ENCODE data around the gene HSFX3.
"Not testable (repeated sequence)": the region's sequence is repeated elsewhere in the genome, so short reads cannot be mapped to it uniquely, and the experiment has no call there.

The HSFX3 gene

DNA sequence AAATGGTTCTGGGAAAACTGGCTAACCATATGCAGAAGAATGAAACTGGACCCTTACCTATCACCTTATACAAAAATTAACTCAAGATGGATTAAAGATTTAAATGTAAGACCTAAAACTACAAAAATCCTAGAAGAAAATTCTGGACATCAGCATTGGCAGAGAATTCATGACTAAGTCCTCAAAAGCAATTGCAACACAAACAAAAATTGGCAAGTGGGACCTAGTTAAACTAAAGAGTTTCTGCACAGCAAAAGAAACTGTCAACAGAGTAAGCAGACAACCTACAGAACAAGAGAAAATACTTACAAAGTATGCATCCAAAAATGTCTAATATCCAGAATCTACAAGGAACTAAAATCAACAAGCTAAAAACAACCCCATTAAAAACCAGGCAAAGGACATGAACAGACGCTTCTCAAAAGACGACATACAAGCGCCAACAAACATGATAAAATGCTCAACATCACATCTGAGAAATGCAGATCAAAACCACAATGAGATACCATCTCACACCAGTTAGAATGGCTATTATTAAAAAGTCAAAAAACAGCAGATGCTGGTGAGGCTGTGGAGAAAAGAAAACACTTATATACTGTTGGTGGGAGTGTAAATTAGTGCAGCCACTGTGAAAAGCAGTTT, 29.0 kb downstream of the HSFX3 start:
- peak; percentile 35 for FAIRE-seq

GRCh38 chrX:149518236-149518635, 31.5 kb downstream of the HSFX3 start:
- DNase-seq (ENCODE audit: extremely low spot score, insufficient read length, low read depth) (no peak), FAIRE-seq (no peak)

More for the DNA sequence above, 29.0 kb downstream of the HSFX3 start:
- DNase-seq (ENCODE audit: extremely low spot score, insufficient read length, low read depth): not testable (repeated sequence)

DNA sequence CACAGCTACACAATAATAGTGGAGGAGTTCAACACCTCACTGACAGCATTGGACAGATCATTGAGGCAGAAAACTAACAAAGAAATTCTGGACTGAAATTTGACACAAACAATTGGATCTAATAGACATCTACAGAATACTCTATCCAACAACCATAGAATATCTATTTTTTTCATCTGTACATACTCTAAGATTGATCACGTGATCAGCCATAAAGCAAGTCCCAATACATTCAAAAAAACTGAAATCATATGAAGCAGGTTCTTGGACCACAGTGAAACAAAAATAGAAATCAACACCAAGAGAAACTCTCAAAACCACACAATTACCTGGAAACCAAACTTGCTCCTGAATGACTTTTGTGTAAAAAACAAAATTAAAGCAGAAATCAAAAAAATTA, 32.4 kb downstream of the HSFX3 start:
- FAIRE-seq: peak; percentile 67
- DNase-seq (ENCODE audit: extremely low spot score, insufficient read length, low read depth): no peak

DNA sequence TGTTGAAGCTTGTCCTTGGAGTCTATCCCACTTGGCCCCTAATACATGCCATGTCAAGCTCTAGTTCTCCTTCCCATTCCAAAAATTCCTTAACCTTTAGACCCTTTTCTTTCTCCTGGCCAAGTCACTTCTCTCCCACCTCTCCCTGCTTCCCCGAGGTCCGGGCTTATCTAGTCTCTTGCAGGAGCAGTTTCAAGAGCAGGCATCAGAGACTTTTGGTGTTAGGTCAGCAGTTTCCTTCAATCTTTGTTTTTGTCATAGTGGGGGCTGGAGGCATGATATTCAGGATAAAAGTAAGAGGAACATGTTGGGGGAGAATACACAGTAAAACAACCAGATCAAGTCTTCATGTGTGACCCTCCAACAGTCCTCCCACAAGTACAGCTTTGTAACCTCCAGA, 33.1 kb downstream of the HSFX3 start:
- no peak for FAIRE-seq
- DNase-seq (ENCODE audit: extremely low spot score, insufficient read length, low read depth): no peak

DNA sequence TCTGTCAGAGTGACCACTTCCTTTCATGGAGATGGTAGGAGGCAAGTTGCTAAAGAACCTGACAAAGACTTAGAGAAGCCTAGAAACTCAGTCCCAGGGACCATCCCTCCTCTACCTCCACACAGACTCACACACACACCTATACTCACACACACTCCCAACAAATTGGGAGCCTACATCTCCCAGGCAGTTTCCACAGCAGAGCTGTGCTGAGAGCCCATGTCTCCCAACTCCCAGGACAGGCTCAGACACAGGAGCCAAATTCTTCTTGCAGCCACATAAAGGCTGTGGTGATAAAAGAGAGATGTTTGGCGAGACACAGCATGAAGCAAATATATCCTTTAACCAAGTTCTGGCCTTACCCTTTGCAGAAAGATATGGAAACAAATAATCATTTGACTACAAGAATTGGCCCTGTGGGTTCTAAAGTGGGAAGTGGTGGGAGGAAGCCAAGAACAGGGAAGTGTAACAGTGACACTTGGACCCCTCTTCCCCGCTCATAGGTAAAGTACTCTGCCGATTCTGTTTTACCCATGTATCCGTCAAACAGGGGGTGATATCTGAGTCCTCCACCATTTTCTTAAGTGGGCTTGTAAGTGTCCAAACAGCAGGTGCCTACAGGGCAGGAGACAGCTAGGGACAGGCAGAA, 33.6 kb downstream of the HSFX3 start:
- FAIRE-seq (no peak), DNase-seq (ENCODE audit: extremely low spot score, insufficient read length, low read depth) (no peak)

GRCh38 chrX:149513825-149514428, 35.8 kb downstream of the HSFX3 start:
- DNase-seq (ENCODE audit: extremely low spot score, insufficient read length, low read depth) (no peak), FAIRE-seq (no peak)

DNA sequence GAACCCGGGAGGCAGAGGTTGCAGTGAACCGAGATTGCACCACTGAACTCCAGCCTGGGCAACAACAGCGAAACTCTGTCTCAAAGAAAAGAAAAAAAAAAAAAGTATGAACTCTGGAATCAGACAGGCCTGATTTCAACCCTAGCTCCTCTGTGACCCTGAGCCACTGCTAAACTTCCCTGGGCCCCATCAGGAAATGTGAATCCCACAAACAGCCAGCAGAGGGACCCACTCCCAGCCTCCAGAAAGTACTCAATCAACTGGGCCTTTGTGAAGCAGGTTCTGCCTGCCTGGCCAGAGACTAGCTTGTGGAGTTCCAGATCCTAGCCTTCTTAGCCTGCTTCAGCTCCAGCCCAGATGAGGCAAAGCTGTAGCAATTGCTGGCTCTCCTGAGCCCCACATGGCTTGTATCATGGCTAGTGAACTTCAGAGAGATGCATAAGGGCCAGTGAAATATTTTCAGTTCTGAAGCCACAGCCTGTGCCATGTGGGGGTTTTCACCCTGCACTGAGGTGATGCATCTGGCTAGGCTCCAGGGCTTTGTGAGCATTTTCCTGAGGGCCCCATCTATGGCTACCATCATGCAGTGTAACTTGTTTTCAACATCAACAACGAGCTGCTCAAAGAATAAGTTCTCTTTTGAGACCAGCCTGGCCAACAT, 37.4 kb downstream of the HSFX3 start:
- FAIRE-seq (peak; percentile 86), DNase-seq (ENCODE audit: extremely low spot score, insufficient read length, low read depth) (no peak)

DNA sequence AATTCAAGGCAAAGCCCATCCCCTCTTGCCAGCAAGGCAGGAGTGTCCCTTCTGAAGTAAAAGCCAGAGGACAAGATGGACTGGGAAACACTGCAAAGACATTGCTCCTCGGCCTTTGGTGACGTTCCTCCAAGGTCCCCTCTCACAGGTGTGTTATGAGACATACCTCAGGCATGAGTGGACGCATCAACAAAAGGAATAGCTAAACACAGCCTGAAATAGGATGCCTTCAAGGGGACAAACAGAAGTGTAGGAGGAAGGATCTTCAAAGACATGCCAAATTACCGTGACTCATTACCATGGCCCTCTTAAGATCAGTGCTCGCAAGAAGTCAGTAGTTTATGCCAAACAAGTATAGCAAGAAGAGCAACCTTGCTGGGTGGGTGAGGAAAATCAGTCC, 38.6 kb downstream of the HSFX3 start:
- DNase-seq (ENCODE audit: extremely low spot score, insufficient read length, low read depth): no peak
- FAIRE-seq: no peak

- FAIRE-seq (peak; percentile 12), DNase-seq (ENCODE audit: extremely low spot score, insufficient read length, low read depth) (no peak)
These were observed 39.3 kb downstream of the HSFX3 start for GRCh38 chrX:149510386-149510785.

- FAIRE-seq (no peak), DNase-seq (ENCODE audit: extremely low spot score, insufficient read length, low read depth) (no peak)
These were observed 41.3 kb downstream of the HSFX3 start for GRCh38 chrX:149508467-149508866.

DNA sequence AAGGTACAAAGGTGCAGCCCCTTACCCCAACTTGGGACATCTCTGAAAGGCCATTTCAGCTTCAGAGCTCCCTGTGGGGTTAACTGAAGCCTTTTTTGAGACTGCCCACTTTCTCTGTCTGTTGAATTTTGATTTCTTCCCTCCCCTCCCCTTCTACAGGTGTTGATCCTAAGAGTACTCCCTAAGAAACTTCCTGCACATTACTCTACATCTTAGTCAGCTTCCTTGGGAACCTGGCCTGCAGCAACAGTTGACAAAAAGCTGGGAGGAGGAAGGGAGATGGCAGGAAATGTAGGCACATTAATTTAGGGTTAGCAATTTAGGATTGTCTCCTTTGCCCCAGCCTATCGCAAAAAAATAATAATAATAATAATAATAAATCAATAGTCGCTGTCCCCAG, 43.4 kb downstream of the HSFX3 start:
- FAIRE-seq (no peak), DNase-seq (ENCODE audit: extremely low spot score, insufficient read length, low read depth) (no peak)

GRCh38 chrX:149505671-149506070, 44.1 kb downstream of the HSFX3 start:
- no peak for FAIRE-seq

DNA sequence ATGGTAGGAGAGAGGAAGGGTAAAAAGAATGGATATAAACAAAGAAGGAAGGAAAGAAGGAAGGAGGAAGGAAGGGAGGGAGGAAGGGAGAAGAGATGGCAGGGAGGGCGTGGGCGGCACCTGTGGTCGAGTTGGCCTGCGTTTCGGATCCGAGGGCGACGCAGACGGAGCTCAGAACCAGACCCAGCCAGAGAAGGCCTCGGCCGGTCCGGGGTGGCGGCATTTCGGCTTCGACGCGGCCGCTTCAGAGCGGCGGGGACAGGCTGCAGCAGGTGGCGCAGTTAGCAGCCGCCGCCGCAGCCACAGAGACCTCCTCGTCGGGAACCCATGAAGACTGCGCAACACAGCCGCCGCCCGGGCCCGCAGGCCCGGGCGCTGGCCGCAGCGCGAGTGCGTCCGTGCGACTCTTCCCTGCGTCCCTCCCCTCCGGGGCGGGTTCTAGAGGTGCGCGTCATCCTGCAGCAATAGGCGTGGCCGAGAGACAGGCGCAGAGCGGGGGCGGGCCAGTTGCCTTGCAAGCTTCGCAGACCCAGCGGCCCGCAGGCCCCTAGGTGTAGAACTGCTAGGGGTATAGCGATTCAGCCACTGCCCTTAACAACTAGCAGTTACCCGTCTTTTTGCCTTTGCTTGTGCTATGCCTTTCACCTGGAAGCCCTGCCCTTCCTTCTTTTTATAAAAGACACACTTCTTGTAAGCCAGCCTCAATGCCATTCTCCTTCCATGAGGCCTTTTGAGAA, 44.6 kb downstream of the HSFX3 start, which contains the start of gene IDS:
IDS (minus strand) TSS at position 392 of the 737 bp plus-strand sequence; CDS start at position 223, 169 bp downstream.
- DNase-seq (ENCODE audit: extremely low spot score, insufficient read length, low read depth) (peak; percentile 57), FAIRE-seq (peak; percentile 98)

More at GRCh38 chrX:149505671-149506070, 44.1 kb downstream of the HSFX3 start:
- no peak for DNase-seq (ENCODE audit: extremely low spot score, insufficient read length, low read depth)

- DNase-seq (ENCODE audit: extremely low spot score, insufficient read length, low read depth) (no peak), FAIRE-seq (no peak)
These were observed 45.4 kb downstream of the HSFX3 start for GRCh38 chrX:149504226-149504914.

GRCh38 chrX:149503446-149503845, 46.3 kb downstream of the HSFX3 start:
- DNase-seq (ENCODE audit: extremely low spot score, insufficient read length, low read depth): not testable (repeated sequence)
- FAIRE-seq: peak; percentile 100

DNA sequence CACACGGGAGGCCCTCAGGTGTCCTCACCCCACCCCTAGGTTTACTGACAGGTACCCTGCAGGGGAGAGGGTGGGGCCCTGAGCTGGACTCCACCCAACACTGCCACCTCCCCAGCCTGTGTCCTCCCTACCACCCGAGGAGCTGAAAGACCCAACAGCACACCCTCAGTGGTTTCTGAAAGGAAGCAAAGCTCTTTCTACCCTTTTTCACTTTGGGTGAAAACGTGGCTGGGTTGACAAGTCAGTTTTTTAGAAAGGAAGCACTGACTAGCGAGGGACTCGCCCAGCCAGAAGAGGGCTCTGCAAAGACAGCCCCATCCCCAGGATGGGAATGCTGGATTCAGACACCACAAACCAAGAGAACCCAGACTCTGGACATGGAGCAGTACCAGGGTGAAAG, 46.8 kb downstream of the HSFX3 start:
- FAIRE-seq: not testable (repeated sequence)

GRCh38 chrX:149499766-149500165, 50.0 kb downstream of the HSFX3 start:
- no peak for DNase-seq (ENCODE audit: extremely low spot score, insufficient read length, low read depth)
- no peak for FAIRE-seq

More for the DNA sequence above, 46.8 kb downstream of the HSFX3 start:
- not testable (repeated sequence) for DNase-seq (ENCODE audit: extremely low spot score, insufficient read length, low read depth)

- FAIRE-seq: peak; percentile 21
- DNase-seq (ENCODE audit: extremely low spot score, insufficient read length, low read depth): no peak
These were observed 51.0 kb downstream of the HSFX3 start for GRCh38 chrX:149498767-149499166.

Measured in GM18507 (cell line).